ENCODE data around the gene CSNK2B.
A peak's percentile ranks its signal among the peaks of the same experiment; 100 is the strongest.

CSNK2B gene

DNA sequence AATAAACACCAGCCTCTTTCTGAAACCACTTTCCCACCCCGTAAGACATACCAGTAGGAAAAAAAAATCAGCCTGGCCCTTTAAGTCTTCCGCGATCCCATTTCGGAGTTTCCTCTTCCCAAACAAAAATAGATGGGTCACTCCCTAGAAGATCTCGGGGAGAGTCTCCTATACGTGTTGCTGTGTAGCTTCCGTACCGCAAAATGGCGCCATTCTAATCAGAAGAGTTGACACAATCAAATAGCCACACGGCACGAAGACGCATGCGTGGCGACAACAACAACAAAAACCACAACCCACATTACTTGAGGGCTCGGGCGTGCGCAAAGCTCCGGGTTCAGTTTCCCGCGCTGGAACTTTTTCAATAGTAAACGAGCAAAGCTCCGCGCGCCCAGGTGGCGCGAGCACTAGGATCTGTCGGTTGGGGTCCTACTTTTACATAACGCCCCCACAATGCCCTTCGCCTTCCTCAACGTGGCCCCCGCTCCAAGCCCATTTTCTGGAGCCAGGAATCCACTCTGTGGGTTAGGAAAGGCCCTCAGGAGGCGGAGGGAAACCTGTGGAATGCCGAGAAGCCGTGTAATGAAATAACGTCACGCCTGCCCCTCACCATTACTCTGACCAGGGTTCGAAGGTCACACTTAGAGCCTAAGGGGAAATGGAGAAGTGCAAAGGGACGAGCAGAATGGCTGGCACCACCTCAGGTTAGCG lies 935 bp upstream of the CSNK2B start, which contains the start of gene GPANK1:
Gene GPANK1, minus strand, starts transcription at position 208 of the 711 bp plus-strand sequence. CDS start 519 bp downstream, outside the sequence.
- Mint-ChIP-seq H3K4me1 (peaks cover 68% of the 10 kb centered on the region), H3K27me3 (no peaks in the 10 kb centered on the region), H3K27ac (peak within 1 kb of the TSS; percentile 99), H3K9me3 (no peaks in the 10 kb centered on the region), H3K36me3 (peaks cover 26% of the 10 kb centered on the region), H3K4me3 (peak within 1 kb of the TSS; percentile 99)

DNA sequence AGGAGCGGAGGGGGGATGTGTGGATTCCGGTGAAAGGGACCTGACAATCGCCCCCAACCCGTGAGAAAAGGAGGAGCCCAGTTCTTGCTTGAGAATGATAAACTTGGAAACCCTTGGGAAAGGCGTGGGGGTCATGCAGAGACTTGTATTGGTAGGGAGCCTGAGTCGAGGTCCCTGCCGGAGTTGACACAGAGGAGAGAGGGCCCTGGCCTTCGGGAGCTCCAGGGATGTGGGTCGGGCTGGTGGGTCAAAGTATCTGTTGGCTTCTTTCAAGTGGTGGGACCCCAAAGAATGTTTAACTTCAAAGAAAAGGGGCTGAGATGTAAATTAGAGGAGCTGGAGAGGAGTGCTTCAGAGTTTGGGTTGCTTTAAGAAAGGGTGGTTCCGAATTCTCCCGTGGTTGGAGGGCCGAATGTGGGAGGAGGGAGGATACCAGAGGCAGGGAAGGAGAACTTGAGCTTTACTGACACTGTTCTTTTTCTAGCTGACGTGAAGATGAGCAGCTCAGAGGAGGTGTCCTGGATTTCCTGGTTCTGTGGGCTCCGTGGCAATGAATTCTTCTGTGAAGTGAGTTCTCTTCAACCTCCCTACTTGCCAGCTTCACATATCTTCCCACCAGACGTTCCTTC lies 571 bp downstream of the CSNK2B start:
- H3K27me3 Mint-ChIP-seq = no peaks in the 10 kb centered on the region
- no peaks in the 10 kb centered on the region for H3K9me3 Mint-ChIP-seq
- H3K4me1 Mint-ChIP-seq = peaks cover 59% of the 10 kb centered on the region
- H3K36me3 Mint-ChIP-seq = peaks cover 26% of the 10 kb centered on the region
- peak overlapping the region; percentile 99 for H3K27ac Mint-ChIP-seq
- H3K4me3 Mint-ChIP-seq = peak overlapping the region; percentile 99

DNA sequence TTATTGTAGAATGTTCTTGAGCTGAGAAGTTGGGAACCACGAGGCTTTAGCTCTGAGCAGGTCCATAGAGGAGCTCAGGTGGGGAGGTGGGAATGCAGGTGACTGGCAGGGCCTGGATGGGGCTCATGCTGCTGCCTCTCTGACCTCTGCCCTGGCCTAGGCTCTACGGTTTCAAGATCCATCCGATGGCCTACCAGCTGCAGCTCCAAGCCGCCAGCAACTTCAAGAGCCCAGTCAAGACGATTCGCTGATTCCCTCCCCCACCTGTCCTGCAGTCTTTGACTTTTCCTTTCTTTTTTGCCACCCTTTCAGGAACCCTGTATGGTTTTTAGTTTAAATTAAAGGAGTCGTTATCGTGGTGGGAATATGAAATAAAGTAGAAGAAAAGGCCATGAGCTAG lies 3.8 kb downstream of the CSNK2B start, which contains the start of gene LY6G5B:
Gene LY6G5B, plus strand, starts transcription at position 301 of the 400 bp plus-strand sequence. CDS start 975 bp downstream, outside the sequence.
- Mint-ChIP-seq H3K36me3 (peaks cover 20% of the 10 kb centered on the region), H3K27me3 (no peaks in the 10 kb centered on the region), H3K4me3 (no peak within 1 kb of the TSS), H3K27ac (no peak within 1 kb of the TSS), H3K4me1 (peaks cover 35% of the 10 kb centered on the region), H3K9me3 (no peaks in the 10 kb centered on the region)

DNA sequence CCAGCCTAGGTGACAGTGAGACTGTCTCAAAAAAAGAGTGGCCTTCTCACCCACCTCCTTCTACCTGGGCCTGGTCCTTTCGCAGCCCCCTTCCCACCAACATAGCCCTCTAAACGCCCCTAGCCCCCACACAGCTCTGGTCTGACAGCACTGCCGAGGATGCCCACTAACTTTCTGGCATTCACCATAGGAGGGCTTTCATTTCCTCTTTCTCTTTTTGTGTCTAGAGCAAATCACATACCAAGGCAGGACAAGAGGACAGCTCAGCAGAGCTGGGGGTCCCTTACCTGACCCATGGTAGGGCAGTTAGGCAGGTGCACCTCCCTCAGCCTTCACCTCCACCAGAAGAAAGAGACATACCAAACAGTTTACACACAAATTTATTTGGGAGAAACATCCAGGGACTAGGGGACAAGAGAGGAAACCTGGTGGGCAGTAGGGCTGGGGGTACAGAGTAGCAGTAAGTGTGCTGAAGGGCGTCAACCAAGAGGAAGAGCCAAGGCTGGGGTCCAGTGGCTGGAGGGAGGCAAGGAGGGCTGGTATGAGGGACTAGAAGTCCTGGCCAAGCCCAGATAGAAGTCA lies 10.5 kb downstream of the CSNK2B start:
- peaks cover 5% of the 10 kb centered on the region for H3K36me3 Mint-ChIP-seq

DNA sequence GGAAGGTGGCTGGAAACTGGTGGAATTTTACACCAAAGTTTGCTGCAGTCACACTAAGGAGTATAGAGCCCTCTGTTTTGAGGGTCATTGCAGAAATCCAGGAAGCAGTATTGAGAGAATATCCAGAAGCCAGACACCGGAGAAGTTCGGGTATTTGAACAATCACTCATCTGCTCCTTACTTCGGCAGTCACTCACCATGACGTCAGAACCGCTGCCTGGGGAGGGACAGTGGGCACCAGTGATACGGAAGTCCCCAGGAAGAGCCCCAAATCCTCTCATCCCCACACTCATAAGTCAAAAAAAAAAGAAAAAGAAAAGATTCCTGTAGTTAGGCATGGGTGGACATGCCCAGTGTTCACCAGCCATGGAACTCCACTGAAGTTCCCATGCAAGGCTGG lies 11.0 kb downstream of the CSNK2B start:
- no peak overlapping the region for H3K4me3 Mint-ChIP-seq
- peaks cover 23% of the 10 kb centered on the region for H3K4me1 Mint-ChIP-seq
- H3K27me3 Mint-ChIP-seq = no peaks in the 10 kb centered on the region
- H3K36me3 Mint-ChIP-seq = peaks cover 5% of the 10 kb centered on the region
- no peak overlapping the region for H3K27ac Mint-ChIP-seq
- H3K9me3 Mint-ChIP-seq = no peaks in the 10 kb centered on the region

More for the DNA sequence above, 10.5 kb downstream of the CSNK2B start:
- Mint-ChIP-seq H3K9me3 (no peaks in the 10 kb centered on the region), H3K4me1 (peaks cover 18% of the 10 kb centered on the region), H3K4me3 (no peak overlapping the region), H3K27ac (no peak overlapping the region), H3K27me3 (no peaks in the 10 kb centered on the region)

DNA sequence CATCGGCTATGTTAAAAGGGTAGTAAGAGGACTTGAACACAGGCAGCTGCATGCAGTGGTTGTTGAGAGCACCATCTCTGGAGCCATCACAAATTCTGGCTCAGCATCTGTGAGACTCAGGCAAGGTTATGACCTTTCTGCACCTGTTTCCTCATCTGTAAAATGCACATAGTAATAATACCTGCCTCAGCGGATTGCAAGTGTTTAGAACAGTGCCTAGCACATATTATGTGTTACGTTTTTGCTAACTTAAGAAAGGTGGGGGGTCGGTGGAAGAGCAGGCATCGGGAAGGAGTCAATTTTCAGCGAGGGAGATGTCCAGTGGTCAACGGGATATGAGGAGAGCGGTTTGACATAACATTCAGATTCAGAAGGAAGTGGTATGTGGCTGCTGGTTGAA lies 12.1 kb downstream of the CSNK2B start:
- H3K36me3 Mint-ChIP-seq = no peaks in the 10 kb centered on the region
- no peaks in the 10 kb centered on the region for H3K27me3 Mint-ChIP-seq
- no peak overlapping the region for H3K4me3 Mint-ChIP-seq
- peaks cover 24% of the 10 kb centered on the region for H3K4me1 Mint-ChIP-seq
- H3K27ac Mint-ChIP-seq = no peak overlapping the region
- H3K9me3 Mint-ChIP-seq = no peaks in the 10 kb centered on the region

DNA sequence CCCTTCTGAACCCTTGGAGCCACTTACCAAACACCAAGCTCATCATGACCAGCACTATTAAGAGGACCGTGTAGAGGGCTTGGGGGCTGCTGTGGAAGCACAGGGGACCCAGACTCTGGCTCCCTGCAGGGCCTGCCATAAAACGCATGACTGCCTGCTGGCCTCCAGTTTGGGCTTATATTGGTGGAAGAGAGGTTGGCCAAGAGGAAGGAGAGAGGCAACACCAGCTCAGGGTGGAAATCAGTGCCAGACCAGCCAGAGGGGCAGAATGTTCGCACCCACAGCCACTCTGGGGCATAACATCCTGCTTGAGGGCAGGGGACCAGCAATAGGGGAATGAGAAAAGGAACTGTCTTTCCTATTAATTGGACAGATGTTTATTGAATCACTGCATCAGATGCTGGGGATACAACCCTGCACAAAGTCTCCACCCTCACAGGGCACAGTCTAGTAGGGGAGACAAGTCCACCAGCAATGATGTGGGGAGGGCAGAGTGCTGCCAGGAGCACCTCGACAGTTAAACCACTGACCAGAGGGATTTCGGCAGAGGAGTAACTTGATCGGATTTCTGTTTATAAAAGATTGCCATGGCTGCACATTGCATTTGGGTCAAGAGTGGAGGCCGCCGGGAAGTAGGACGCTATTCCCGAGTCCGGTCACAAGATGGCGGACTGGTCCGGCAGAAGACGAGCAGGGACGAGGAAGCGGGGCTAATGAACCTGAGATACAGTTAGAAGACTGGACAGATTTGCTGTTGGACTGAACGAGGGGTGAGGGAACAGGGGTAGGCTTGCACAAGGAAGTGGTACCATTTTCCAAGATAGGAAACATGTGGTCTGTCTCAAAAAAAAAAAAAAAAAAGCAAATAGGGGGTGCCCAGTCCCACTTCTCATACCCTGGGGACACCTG lies 14.6 kb downstream of the CSNK2B start, which contains the start of gene LY6G5C:
Gene LY6G5C, minus strand, starts transcription at position 842 of the 909 bp plus-strand sequence. Its CDS starts 694 bp downstream, at position 148.
- H3K27me3 Mint-ChIP-seq = no peaks in the 10 kb centered on the region
- H3K4me3 Mint-ChIP-seq = peak within 1 kb of the TSS; percentile 89
- H3K4me1 Mint-ChIP-seq = peaks cover 24% of the 10 kb centered on the region
- H3K9me3 Mint-ChIP-seq = no peaks in the 10 kb centered on the region
- no peaks in the 10 kb centered on the region for H3K36me3 Mint-ChIP-seq
- H3K27ac Mint-ChIP-seq = peak within 1 kb of the TSS; percentile 71

DNA sequence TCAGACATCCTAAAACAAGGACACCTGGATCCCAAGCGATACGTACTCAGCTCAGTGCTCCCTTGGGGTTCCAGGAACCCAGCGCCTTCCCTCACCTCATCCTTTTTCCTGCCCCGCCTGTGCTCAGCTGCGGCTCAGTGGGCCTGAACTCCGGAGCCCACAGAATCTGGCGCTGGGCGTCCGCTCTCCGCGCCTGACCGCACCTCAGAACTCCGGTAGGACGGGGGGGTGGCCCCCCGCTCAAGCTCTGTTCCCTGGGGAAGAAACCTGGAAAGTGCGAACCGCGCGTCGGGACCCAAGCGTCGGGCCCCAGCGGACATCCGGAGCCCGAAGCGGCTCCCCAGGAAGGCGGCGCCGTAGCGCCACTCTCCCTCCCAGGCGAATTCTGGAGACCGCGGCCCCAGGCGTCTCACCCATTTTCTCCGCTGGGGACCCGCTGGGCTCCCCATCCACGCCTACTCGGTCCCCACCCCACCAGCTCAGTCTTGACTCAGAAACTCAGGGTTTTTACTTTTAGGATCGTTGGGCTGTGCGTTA lies 15.3 kb downstream of the CSNK2B start:
- no peaks in the 10 kb centered on the region for H3K9me3 Mint-ChIP-seq
- H3K27ac Mint-ChIP-seq = no peak overlapping the region
- H3K4me3 Mint-ChIP-seq = peak overlapping the region; percentile 89

DNA sequence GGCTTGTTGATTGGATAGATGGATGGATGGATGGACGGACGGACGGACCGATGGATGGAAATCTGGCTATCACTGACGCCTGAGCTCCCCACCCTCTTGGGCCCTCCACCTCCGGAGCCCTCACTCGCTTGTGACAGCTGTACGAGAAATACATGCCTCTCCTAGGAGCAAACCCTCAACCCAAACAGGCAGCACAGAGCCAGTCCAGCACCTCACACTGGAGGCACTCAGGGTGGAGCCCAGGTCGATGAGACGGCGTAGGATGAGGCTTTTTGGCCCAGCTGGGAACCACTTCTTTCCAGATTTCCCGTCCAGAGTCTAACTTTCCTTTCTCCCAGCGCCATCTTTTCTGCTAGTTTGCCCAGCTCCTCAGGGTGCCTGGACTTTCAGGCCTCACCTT lies 17.7 kb downstream of the CSNK2B start:
- H3K4me3 Mint-ChIP-seq = no peak overlapping the region

More for the DNA sequence above, 15.3 kb downstream of the CSNK2B start:
- H3K4me1 Mint-ChIP-seq = peaks cover 24% of the 10 kb centered on the region
- H3K36me3 Mint-ChIP-seq = no peaks in the 10 kb centered on the region
- H3K27me3 Mint-ChIP-seq = no peaks in the 10 kb centered on the region

DNA sequence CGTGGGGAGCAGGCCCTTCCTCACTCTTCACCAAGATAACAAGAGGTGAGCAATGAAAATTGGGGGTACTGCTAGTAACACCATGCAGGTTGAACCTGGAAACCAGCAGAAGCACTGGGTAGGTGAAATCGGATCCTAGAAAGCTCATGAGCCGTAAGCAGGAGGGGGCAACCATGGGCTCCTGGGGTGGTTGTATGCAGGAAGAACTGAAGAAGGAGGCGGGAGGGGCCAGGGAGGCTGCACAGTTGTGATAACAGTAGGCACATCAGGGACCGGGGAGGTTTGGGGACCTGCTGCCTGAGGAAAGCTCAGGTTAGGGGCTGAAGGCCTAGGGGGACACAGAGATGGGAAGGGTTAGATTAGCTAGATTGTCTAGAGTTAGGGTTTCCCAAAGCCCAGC lies 20.6 kb downstream of the CSNK2B start:
- H3K4me1 Mint-ChIP-seq = peaks cover 5% of the 10 kb centered on the region
- H3K9me3 Mint-ChIP-seq = no peaks in the 10 kb centered on the region
- H3K27ac Mint-ChIP-seq = no peak overlapping the region
- peaks cover 3% of the 10 kb centered on the region for H3K36me3 Mint-ChIP-seq
- H3K4me3 Mint-ChIP-seq = no peak overlapping the region
- H3K27me3 Mint-ChIP-seq = no peaks in the 10 kb centered on the region

More for the DNA sequence above, 17.7 kb downstream of the CSNK2B start:
- Mint-ChIP-seq H3K27me3 (no peaks in the 10 kb centered on the region), H3K9me3 (no peaks in the 10 kb centered on the region), H3K27ac (no peak overlapping the region), H3K36me3 (peaks cover 2% of the 10 kb centered on the region), H3K4me1 (peaks cover 20% of the 10 kb centered on the region)

DNA sequence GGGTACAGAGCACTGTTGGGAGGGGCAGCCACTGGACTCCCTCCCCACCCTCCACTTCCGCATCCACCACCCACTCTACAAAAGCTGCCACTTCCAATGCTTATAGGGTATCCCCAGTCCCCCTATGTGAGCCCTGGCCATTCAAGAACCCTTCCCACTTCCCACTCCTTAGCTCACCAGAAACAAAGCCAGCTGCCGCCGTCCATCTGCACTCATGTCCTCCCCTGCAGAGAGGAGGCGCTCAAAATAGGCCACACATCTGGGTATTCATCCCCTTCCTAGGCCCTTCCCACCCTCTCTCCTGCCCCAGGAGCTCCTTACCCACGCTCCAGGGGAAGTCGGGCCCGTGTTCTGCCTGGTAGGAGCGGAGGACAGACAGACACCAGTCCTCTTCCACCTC lies 21.4 kb downstream of the CSNK2B start:
- Mint-ChIP-seq H3K9me3 (no peaks in the 10 kb centered on the region), H3K27me3 (no peaks in the 10 kb centered on the region), H3K36me3 (peaks cover 3% of the 10 kb centered on the region), H3K4me3 (no peak overlapping the region), H3K27ac (no peak overlapping the region), H3K4me1 (no peaks in the 10 kb centered on the region)

DNA sequence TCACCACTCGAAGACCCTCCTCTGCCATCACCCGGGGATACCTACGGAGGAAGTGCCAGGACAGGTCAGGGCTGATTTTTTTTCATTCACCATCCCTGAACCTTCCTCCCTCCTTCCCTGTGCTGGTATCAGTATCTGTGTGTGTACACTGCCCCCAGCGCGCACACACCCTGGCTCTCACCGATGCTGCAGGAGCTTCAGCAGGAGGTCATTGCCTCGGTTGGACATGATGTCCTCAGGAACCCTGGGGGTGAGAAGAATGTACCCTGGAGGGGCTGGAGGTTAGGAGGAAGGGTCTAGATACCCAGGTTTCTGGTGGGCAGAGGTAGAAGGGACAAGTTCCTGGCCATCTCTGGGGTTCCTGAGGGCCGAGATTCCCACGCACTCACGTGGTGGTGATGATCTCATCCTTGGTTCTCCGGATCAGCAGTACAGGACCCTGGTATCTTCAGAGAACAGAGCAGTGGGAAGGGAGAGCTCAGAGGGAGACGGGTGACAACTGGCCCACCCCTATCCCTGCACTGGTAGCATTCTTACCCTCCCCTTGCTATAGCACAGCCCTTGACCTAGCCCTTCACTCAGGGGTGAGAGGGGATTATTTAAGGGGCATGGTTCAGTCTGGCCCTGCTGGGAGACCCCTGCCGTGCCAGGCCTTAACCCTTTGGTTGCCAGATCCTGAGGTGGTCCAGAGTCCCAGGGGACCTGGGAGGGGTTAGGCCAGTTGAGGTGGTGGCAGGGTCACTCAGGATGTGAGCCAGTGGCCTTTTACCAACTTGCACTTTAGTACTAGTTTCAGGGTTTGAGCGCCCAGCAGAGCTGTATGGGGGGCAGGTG lies 22.2 kb downstream of the CSNK2B start:
- no peaks in the 10 kb centered on the region for H3K27me3 Mint-ChIP-seq
- peaks cover 4% of the 10 kb centered on the region for H3K36me3 Mint-ChIP-seq
- H3K4me1 Mint-ChIP-seq = no peaks in the 10 kb centered on the region
- no peak overlapping the region for H3K27ac Mint-ChIP-seq
- no peak overlapping the region for H3K4me3 Mint-ChIP-seq
- no peaks in the 10 kb centered on the region for H3K9me3 Mint-ChIP-seq

DNA sequence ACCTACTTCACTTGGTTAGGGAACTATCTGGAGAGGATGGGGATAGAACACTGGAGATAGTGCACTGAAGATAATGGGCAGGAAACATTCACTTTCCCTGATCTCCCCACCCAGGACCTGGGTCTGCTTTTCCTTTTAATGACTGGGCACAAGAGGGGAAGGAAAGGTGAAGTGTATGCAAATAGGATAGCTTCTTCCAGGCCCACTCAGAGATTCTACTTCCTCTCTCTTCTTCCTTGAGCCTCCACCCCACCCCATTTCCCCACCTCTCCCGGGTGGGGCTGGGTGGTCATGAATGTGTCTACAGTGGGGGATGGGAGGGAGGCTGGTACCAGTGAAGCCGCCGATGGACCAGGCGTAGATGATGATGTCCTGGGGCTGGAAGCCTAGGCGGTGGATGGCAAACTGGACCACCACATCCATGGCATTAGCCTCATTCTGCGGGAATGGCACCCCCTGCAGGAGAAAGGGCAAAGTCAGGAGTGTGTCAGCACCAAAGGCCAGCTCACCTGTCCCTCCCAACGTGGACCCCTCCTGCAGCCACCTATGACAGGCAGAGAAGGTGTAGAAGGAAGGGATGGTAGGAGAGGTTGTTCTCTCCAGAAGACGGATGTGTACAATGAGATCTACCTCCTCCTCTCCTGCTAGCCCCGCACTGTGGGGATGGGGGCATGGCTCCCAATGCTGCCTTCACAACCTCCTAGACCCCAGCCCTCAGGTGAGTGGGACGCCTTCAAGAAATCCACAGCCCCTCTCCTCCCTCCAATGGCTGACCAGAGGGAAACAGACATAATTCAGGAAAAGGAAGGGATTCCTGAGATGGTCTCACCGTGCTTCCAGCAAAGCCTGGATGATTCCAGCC lies 23.6 kb downstream of the CSNK2B start:
- peaks cover 4% of the 10 kb centered on the region for H3K36me3 Mint-ChIP-seq
- H3K27ac Mint-ChIP-seq = no peak overlapping the region
- no peak overlapping the region for H3K4me3 Mint-ChIP-seq
- no peaks in the 10 kb centered on the region for H3K4me1 Mint-ChIP-seq
- H3K9me3 Mint-ChIP-seq = no peaks in the 10 kb centered on the region
- no peaks in the 10 kb centered on the region for H3K27me3 Mint-ChIP-seq
